PFSK-1 (cell line): ENCODE results near the gene USHBP1.

ENCODE experiments used
- FOXP2 ChIP-seq: optimal IDR thresholded peaks from 2 replicates; pipeline ENCODE3; 2011; ENCODE audit warnings: borderline replicate concordance, control low read depth, inconsistent platforms; ENCODE audit not compliant: insufficient read depth; ENCODE audit errors: extremely low read length, extremely low read depth
- POLR2AphosphoS5 ChIP-seq: IDR thresholded peaks from 2 replicates; pipeline ENCODE4 v1.6.1; 2012; ENCODE audit warnings: low read depth, mild to moderate bottlenecking, control low read depth, low read length, moderate library complexity
- SIN3A ChIP-seq: IDR thresholded peaks from 2 replicates; pipeline ENCODE4 v1.6.1; 2012; ENCODE audit warnings: mild to moderate bottlenecking, low read length, moderate library complexity, borderline replicate concordance; ENCODE audit not compliant: insufficient read depth
- TAF1 ChIP-seq: IDR thresholded peaks from 2 replicates; pipeline ENCODE4 v1.6.1; 2012; ENCODE audit warnings: low read length, control low read depth, borderline replicate concordance; ENCODE audit not compliant: insufficient read depth
- TF ChIP-seq, protein P1 (sequence below), 2 experiments: IDR thresholded peaks; 2 replicates each; pipeline versions ENCODE4 v1.6.1 to v1.8.0; 2011 to 2012; ENCODE audit warnings: low read depth in 2 of 2, low read length in 2 of 2, control low read depth in 1 of 2, inconsistent platforms in 1 of 2, mild to moderate bottlenecking in 1 of 2, moderate library complexity in 1 of 2; ENCODE audit not compliant: insufficient read depth in 1 of 2

GRCh38 chr19:17200408-17201079, 64.0 kb downstream of the USHBP1 start:
- TF ChIP-seq, protein P1, sequence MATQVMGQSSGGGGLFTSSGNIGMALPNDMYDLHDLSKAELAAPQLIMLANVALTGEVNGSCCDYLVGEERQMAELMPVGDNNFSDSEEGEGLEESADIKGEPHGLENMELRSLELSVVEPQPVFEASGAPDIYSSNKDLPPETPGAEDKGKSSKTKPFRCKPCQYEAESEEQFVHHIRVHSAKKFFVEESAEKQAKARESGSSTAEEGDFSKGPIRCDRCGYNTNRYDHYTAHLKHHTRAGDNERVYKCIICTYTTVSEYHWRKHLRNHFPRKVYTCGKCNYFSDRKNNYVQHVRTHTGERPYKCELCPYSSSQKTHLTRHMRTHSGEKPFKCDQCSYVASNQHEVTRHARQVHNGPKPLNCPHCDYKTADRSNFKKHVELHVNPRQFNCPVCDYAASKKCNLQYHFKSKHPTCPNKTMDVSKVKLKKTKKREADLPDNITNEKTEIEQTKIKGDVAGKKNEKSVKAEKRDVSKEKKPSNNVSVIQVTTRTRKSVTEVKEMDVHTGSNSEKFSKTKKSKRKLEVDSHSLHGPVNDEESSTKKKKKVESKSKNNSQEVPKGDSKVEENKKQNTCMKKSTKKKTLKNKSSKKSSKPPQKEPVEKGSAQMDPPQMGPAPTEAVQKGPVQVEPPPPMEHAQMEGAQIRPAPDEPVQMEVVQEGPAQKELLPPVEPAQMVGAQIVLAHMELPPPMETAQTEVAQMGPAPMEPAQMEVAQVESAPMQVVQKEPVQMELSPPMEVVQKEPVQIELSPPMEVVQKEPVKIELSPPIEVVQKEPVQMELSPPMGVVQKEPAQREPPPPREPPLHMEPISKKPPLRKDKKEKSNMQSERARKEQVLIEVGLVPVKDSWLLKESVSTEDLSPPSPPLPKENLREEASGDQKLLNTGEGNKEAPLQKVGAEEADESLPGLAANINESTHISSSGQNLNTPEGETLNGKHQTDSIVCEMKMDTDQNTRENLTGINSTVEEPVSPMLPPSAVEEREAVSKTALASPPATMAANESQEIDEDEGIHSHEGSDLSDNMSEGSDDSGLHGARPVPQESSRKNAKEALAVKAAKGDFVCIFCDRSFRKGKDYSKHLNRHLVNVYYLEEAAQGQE (IDR thresholded peaks at IDR 0.05; ENCODE audit: insufficient read depth in 1 of 2, low read depth in 2 of 2, low read length in 2 of 2): no peak
- no peak for TF ChIP-seq TAF1
- TF ChIP-seq POLR2AphosphoS5: no peak
- no peak for TF ChIP-seq SIN3A
- TF ChIP-seq FOXP2: no peak
